GM19023 (cell line): ENCODE measurements around the gene ZNF608.

ENCODE experiments used
- ATAC-seq: cut with Tn5 transposase; IDR thresholded peaks from one replicate; pipeline ENCODE4 v1.9.1; 2021; ENCODE audit warnings: mild to moderate bottlenecking, moderate library complexity; ENCODE audit not compliant: unreplicated experiment

ZNF608 gene

DNA sequence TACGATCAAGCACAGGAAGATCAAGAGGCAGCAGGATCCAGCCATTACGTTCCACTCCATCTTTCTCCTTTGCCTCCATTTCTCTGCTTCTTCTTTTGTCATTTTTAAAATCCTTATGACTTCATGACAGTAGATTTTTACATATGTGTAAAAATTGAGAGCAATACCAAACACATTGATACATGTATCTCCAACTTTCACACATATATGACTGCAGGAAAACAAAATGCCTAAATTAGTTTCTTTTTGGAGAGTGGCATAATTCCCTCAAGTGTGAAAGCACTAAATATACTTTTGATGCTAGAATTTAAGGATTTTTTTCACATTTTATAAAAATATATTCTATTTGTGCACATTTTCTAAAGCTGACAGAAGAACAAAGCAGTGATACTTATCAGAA, 8.6 kb upstream of the ZNF608 start:
- no peak for ATAC-seq

DNA sequence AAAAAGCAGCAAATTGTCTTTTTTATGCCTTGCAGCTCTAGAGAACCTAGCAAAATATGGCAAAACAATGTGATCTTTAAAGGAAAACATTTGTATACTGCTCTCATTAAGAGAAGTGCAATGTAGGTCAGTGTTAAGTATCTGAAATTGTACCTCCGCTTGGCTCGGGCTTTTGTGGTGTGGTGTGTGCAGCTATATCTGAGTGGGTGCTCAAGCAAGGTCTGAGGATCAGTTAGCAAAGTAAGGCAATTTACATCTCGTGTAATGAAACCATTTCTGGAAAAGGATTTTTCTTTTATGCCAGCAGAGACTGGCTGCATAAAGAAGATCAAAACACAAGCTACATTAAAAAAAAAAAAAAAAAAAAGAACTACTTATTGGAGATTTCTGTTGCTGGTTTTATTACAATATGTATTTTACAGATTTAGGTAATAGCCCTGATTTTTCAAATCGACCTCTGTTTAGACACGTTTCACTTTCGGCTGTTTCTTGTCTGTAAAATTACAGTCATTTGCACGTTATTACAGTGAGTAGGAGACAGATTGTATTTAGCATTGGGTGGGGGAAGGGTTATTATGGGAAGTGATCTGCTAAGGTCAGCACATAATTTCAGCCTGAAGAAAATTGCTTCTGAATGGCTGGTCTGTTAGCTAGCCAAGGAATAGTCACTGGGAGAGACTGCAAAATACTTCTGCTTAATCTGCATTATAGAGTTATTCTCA, 7.9 kb upstream of the ZNF608 start:
- ATAC-seq = no peak

DNA sequence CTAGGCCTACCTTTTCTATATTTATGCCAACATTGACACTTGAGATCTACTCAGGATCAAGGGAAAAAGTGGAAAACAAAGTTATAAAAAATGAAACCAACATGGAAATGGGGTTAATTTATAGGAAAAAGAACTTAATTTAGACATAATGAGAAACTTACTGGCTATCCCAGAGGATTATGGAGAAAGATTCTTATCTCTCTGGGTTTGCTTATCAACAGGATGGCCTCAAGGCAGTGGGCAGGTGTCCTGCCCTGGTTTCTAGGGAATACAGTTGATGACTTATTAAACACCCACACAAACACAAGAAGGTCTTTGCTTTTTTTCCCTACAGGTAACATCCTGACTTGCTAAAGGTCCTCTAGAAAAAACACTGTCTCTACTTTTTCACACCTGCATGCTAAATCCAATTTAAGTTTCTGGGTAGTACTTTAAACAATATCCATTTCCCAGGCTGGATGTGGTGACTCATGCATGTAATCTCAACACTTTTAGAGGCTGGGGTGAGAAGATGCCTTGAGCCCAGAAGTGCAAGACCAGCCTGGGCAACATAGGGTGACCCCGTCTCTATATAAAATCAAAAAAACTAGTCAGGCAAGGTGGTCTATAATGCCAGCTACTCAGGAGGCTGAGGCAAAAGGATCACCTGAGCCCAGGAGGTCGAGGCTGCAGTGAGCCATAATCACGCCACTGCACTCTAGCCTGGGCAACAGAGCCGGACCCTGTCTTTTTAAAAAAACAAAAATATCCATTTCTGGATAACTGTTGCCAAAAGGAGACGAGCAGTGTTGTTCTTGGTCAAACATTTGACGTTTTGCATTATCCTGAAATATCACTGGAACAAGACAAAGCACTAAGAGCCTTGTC, 6.6 kb upstream of the ZNF608 start:
- ATAC-seq = no peak

DNA sequence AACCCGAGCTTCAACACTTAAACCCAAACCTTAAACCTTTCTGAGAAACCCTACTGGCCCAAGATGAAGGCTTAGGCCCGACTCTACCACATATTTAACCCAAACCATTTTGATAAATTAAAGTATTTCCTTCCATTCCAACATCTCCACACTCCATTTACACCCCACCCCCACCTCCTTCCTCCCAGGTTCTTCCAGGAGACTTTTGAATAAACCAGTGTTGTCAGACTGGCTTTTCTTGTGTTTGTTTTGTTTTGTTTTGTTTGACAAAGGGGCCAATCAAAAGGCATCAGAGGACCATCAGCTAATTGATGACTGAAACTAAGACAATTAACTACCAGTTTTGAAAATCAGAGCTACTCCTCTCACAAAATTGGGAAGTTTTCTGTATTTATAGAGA, 4.6 kb upstream of the ZNF608 start:
- ATAC-seq = no peak

DNA sequence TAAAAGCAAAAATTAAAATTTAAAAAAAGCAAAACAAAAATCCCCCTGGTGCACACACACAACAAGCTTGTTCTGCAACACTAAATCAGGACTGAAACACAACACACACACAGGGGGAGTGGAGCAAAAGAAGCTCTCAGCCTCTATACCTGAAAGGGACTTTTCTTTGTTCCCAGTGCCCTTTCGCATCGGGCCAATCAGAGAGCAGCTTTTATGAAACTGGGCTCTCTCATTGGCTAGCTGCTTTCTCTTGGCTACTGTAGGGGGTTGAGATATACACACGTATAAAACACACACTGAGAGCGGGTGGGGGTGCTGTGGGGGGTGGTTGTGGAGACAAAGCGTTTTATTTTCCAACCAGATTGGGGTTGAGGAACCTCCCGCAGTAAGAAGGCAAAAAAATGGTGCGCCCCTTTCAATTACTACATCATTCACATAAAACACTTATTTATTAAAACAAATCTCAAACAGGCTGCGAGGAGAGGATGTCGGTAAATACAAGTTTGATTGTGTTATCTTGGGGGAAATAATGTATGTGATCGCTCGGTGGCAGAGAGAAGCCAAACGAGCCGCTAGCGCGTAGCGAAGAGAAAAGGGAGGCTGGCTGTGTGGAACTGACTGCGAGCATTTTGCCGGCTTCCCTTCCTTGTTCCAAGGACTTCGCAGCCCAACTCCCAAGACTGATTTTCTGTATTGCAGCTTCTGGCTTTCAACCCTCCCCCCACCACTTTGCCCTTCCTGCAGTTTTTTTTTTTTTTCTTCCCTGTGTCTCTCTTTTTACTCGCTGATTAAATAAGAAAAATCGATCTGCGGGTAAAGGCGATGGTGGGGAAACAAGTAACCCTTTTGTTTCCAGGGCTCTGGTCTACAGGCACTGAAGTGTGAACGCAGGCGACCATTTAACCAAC, 2.5 kb upstream of the ZNF608 start:
- ATAC-seq = peak; percentile 90

DNA sequence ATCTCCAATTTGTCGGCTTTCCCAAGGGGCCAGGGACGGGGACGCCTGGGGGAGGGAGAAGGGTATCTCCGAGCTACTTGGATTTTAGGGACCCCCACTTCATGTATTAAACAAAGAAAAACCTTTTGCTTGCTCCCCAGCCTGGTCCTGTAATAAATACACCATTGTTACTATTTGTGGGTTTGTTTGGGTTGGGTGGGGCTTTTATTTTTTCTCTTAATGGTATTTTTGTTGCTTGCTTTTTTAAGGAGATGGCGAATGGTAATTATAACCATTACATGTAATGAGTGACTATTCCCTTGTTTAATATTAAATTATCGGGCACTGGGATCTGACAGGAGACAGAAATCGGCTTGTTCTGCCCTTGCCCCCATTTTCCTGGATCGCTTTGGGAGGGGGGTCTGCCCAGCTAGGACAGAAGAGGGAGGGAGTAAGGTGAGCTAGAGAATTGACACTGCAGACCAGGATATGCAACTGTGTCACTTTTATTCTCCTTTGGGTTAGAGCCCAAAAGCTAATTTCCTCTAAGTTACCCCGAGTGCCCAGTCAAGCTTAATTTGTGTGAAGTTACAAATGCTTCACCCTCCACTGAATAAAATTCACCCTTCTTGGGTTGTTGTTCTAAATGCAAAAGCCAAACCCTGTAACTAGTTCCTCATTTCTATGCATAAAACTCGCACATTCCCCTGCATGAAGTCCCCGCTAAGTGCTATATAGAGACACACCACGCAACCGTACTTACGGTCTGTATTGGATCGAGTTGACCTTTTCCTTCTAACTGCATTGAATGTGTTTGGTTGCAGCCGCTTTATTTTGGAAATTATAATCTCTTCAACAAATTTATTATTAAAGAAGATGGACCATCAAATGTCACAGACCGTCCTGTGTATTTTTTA, 1.6 kb upstream of the ZNF608 start:
- peak; percentile 45 for ATAC-seq

DNA sequence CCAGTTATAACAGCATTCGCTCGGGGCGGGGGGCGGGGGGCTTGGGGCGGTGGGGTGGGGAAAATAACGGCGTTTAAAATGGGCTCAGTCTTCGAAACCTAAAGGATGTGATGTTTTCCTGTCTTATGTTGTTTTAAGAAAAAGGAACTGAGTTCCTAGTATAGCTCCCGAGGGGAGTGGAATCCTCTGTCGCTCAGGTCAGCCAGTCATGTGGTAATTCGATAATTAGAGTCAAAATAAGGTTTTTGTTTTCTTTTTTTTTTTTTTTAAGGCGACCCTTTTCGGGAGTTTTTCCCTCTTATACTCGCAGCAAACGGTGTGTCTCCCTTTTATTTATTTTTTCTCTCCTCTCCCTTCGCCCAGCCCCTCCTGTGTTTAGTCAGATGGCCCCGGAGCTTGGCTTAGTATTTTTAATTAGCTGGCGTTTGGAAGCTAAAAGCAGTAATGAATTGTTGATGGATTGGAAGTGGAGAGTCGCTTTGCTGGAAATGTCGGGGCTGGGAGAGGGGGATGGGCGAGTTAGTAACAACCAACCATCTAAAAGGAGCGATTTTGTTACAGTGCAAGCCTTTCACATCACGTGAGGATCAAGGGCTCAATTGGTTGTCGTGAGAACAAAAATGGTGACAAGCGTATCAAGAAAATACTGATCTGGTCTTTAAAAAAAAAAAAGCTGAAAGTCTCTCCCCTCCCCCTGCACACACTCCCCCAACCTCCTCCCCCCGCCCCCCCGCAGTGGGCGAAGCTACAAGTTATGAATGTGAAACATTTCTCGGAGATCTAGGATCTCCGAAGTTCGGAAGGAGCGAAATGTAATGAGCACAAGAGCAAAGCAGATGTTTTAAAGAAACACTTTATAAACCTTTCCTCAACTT, 714 bp upstream of the ZNF608 start:
- no peak for ATAC-seq

DNA sequence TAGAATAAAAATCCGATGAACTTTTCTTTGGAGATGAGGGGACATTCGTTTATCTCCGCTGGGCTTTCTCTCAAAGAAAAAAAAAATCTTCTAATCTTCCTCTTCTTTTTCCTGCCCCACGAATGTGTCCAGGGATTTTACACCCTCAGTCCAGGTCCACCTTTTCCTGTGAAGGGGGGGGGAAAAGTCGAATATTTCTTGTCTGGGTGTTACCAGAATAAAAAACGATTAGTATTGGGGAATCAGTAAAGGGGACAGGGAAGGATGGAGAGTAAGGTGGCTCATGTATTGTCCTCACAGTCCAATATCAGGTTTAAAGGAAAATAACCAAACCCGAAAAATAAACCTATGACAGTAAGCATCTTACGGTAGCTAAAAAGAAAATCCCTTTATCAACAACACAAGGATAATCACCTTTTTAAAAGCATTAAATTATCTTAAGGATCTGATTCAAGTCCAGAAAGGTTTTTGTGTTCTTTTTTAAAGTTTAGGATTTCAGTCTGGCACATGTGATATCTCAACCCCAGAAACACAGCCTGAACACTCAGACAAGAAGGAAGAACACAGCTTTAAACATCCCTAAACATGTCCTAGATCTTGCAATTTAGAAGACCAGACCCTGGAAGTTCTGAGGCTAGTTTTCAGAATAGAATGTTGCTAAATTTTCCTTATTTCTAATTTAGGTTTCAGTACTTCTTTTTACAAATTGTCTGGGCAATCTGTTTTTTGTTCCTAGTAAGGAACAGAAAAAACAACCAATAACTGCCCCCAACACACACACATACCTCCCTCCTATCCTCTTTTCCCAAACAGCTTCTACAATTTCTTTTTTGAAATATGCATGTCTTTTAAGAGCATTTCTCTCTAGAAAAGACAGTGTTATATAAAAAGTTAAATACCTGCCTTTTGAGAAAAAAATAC, 1.2 kb downstream of the ZNF608 start:
- ATAC-seq = no peak

DNA sequence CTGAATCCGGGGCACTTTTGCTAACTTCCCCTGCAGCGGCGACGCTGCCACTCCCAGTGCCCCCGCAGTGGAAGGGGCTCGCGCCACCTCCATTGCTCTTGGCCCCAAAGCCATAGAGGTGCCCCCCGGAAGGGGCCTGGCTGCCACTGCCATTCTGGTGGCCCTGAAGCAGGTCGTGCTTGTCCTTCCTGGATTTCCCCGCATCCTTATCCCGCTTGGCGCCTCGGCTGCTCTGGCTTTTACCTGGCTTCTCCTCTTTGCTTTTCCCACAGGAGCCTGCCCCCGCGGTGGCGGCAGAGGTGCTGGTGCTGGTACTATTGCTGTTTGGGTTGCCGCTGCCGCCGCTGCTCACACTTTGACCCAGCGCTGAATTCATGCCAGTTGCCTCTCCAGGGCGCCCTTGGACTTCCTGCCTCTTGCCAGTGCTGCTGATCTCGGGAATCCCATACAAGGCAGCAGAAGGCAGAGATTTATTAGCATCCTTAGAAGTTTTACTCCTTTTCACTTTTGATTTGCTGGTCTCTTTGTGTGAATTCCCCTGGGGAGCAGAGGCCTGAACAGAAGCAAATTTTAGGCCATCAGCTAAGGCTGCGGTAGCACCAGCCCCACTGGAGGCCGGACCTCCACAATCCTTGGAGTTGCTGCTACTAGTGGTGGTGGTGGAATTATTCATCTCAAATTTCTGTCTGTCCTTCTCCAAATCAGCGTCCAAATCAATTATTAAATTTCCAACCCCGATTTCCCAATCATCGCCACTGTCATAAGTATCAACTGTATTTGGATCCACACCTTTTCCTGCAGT, 2.1 kb downstream of the ZNF608 start:
- no peak for ATAC-seq

DNA sequence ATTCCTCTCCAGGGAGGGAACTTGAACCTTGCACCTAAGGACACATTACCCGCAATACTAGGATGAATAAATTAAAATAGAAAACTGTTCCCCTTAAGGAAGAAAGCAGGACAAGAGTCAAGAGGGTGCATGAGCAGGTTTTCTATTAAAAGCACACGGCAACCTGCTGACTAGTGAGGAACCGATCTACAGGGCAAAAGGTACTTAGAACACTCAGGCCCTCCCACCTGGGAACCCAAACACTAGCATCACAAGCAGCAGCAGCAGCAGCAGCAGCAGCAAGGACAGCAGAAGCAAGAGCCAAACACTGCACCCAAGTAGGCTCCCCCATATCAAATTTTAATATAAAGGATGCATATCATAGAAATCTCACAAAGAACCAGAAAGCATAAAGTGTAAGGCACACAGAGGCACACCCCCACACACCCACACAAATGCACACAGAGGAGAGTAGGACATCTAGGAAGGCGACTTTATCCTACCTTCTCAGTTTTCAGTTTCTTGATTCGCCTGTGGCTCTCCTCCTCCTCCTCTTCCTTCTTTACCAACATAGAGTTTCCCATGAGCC, 2.8 kb downstream of the ZNF608 start:
- ATAC-seq = no peak

DNA sequence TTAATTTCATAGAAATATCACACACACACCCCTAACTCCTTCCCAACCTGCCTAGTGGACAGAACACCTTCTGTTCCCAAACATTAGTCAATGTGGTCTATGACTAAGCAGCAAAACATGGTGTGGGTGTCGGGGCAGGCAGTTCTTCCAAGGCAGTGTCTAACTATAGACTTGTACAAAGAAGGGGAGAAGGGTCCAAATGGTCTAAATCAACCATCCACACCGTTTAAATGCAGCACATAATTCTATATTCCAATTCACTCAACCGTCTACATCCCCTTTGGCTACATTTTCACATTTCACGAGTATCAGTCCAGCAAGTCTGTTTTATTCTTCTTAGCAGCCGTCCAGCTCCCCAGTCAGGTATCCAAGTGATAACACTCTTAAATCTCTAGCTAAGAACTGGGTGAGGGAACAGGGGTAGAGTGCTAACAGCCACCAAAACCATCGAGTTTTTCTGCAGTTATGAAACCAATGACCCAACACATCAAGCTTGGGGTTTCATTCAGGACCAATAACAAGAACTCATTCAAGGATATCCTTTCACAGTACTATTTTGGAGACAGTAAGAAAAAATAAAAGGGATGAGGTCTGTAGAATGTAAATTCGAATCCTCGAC, 3.3 kb downstream of the ZNF608 start:
- no peak for ATAC-seq

DNA sequence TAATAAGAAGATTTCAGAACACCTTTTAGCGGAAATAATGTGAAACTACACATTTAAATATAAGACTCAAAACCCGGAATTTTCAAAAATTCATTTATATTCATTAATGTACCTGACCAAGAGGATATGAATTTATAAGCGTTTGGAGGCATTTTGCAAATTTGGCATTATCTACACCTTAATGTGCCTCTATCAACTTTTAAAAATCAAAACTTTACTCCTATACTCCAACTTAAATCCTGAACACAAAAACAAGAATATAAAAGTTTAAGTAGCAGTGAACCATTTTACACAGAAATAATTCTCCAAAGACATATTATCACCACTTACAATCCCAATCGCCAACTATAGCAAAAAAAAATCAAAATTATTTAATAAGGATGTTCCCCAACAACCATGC, 3.9 kb downstream of the ZNF608 start:
- no peak for ATAC-seq

DNA sequence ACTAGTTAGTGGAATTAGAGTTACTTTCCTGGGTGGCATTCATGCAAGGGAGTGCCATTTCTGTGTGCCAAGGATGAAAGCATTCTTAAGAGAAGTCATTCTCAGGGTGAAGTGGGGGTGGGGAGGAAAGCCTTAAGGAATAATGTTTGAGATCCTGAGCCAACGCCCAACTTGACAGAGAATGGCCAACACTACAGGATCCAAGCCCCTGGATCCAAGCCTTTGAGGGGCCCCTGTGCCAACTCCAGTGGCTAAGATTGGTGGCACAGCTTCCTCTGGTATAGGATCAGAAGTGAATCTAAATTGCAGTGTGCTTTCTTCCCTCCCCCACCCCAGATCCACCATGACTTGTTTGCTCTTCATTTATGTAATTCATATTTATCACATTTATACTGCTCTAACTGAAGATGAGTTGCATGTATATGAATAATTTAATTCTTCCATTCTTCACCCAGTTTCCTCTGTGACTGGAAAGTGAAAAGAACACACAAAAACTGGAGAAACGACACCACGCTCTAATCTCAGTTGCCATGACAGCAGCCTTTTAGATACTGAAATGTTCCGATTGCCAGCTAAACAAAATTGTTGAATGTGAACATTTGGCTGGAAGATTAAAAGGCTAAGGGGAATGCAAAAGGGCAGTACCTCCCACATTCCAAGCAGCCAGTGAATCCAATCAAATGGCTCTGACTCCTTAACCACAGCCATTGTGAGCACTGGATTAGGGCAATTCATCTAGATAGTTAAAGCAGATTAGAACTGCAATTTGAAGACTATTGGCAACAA, 4.5 kb downstream of the ZNF608 start:
- no peak for ATAC-seq

DNA sequence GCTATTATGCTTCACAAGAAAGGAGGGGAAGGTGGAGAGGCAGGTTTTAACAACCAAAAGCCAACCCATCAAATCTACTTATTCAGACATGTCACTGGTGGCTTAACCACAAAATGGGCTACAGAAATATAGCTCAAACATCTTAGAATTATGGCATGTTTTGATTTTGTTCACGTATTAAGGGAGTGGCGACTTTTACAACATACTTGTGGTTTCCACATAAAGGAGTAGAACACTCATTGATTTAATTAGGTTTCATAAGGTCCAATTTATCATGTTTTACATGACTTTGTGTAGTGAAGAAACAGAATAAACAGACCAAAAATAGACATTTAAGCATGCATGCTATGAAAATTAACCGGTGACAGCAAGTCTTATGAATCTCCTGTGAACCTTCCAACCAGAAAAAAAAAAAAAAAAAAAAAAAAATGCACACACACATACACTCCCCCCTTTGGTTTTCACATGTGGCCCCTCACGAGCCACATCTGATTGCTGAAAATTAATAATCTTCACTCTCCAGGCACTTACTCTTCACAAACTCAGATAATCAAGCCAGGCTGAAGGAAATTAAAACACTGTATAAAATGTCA, 5.4 kb downstream of the ZNF608 start:
- ATAC-seq = no peak

DNA sequence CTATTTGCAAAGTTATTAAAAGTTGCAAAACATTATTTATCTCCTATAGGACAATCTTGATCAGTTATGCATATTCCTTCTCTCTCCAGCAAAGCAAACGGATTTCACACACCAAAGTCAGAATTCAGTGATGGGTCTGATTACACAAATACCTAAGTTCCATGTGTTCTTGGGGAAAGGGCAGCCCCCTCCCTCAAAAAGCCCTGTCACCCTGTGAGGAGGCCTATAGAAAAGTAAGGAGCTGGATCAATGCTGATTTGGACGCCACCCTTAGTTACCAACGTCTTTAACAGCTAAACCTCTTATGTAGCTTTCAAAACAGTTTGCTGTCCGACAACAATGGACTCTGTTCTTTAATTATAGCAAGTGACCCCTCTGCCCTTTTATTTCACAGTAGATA, 6.4 kb downstream of the ZNF608 start:
- ATAC-seq = no peak

DNA sequence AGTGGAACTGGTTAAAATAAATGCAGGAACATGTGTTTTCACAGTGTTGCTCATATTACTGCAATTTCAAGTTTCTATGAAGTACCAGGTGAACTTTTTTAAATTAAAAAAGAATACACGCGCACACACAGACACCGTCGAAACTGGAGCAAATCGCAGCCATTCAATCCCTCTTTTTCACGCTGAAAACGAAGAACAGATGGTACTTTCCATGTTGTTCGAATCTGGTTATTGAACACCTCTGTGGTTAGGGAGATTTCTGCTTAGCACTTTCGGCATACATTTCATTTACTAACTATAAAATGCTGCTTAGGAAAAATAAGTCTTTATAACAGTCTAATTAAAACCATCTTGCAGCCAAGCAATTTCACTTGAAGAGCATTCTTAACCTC, 6.8 kb downstream of the ZNF608 start:
- no peak for ATAC-seq
